Parathyroid adenoma (tissue), 2 donors: ENCODE data around the gene TAS2R10.
"Not testable (repeated sequence)": the region's sequence is repeated elsewhere in the genome, so short reads cannot be mapped to it uniquely, and the experiment has no call there.

Experiments used
- H2AFZ ChIP-seq: fragments of 300-600 bp; sonication (generic); one replicate; pipeline ENCODE4 v1.7.0; 2017; ENCODE audit warnings: antibody characterized with exemption, mild to moderate bottlenecking
- H3K27ac ChIP-seq: fragments of 300-600 bp; sonication (generic); one replicate; pipeline ENCODE4 v1.7.0; 2017
- H3K27me3 ChIP-seq: fragments of 300-600 bp; sonication (generic); one replicate; pipeline ENCODE4 v1.7.0; 2017; ENCODE audit warnings: low read length; ENCODE audit not compliant: control insufficient read depth, insufficient read depth
- H3K36me3 ChIP-seq: fragments of 300-600 bp; sonication (generic); one replicate; pipeline ENCODE4 v1.7.0; 2017; ENCODE audit warnings: low read length; ENCODE audit not compliant: control insufficient read depth, insufficient read depth
- H3K4me1 ChIP-seq: fragments of 300-600 bp; sonication (generic); one replicate; pipeline ENCODE4 v1.7.0; 2017; ENCODE audit warnings: control low read depth
- H3K4me2 ChIP-seq: fragments of 300-600 bp; sonication (generic); one replicate; pipeline ENCODE4 v1.7.0; 2017; ENCODE audit warnings: low read length
- H3K4me3 ChIP-seq: fragments of 300-600 bp; sonication (generic); one replicate; pipeline ENCODE4 v1.7.0; 2017; ENCODE audit warnings: low read depth, low read length
- H3K79me2 ChIP-seq: fragments of 300-600 bp; sonication (generic); one replicate; pipeline ENCODE4 v1.7.0; 2017; ENCODE audit warnings: control low read depth
- H3K9ac ChIP-seq: fragments of 300-600 bp; sonication (generic); one replicate; pipeline ENCODE4 v1.7.0; 2017; ENCODE audit warnings: mild to moderate bottlenecking
- H3K9me3 ChIP-seq: fragments of 300-600 bp; sonication (generic); one replicate; pipeline ENCODE4 v1.7.0; 2017; ENCODE audit warnings: low read length; ENCODE audit not compliant: control insufficient read depth
- CTCF ChIP-seq: fragments of 300-600 bp; sonication (generic); IDR thresholded peaks from one replicate; pipeline ENCODE4 v1.7.0; 2017; ENCODE audit warnings: antibody characterized with exemption, mild to moderate bottlenecking
- donor health status: primary hyperparathyroidism.

TAS2R10 gene

DNA sequence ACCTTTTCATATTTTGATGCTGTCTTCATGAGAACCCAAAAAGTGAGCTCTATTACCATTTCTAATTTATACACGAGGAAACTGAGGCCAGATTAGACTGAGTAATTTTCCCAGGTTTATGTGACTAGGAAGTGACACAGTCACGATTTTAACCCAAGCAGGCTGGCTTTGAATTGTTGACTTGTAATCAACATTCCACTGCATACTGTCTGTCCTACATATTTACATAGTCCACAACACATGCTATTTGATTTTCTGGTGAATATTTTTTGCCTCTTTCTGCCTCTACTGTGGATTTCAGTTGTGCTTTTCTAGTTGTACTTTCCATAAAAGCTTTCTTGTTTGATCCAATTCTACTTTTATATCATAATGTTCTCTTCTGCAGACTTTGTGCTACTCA lies 31.9 kb downstream of the TAS2R10 start:
- Histone ChIP-seq H3K27ac (no peak overlapping the region), H3K9ac (no peak overlapping the region), H2AFZ (no peak overlapping the region), H3K9me3 (no peaks in the 10 kb centered on the region), H3K4me1 (no peaks in the 10 kb centered on the region), H3K27me3 (no peaks in the 10 kb centered on the region), H3K4me2 (no peak overlapping the region), H3K79me2 (no peaks in the 10 kb centered on the region), H3K4me3 (no peak overlapping the region), H3K36me3 (no peaks in the 10 kb centered on the region)
- no peak for TF ChIP-seq CTCF

- not testable (repeated sequence) for H2AFZ ChIP-seq, H3K27me3 ChIP-seq, H3K9me3 ChIP-seq, H3K9ac ChIP-seq, H3K4me3 ChIP-seq, H3K4me1 ChIP-seq, H3K79me2 ChIP-seq, H3K27ac ChIP-seq, H3K36me3 ChIP-seq, H3K4me2 ChIP-seq
Observed at GRCh38 chr12:10791769-10792168, 34.4 kb downstream of the TAS2R10 start.

DNA sequence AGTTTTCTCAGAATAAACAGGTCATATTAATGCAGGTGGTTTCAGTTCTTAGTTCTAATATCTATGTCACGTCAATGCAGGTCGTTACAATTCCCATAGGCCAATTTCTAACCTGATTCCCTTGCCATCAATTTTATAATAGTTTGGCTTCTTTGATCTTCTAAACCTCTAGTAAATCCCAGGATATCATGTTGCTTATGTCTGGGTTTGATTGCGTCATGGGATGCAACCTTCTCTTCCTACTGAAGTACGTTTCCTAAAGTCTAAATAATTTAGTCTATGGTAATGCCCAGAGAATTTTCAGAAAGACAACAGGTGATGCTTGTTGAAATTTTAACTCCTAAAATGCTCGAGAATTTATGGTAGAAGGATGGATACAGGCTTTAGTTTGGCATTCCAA lies 42.9 kb downstream of the TAS2R10 start:
- no peaks in the 10 kb centered on the region for H3K36me3 ChIP-seq
- no peaks in the 10 kb centered on the region for H3K4me1 ChIP-seq
- no peak overlapping the region for H3K9ac ChIP-seq
- no peak overlapping the region for H3K4me2 ChIP-seq
- no peak overlapping the region for H2AFZ ChIP-seq
- no peak overlapping the region for H3K4me3 ChIP-seq
- no peaks in the 10 kb centered on the region for H3K9me3 ChIP-seq
- H3K79me2 ChIP-seq: no peaks in the 10 kb centered on the region
- TF ChIP-seq CTCF: no peak
- peaks cover 3% of the 10 kb centered on the region for H3K27me3 ChIP-seq
- H3K27ac ChIP-seq: no peak overlapping the region

- no peaks in the 10 kb centered on the region for H3K9me3 ChIP-seq
- no peak overlapping the region for H2AFZ ChIP-seq
- no peaks in the 10 kb centered on the region for H3K79me2 ChIP-seq
- no peak overlapping the region for H3K4me2 ChIP-seq
- H3K36me3 ChIP-seq: no peaks in the 10 kb centered on the region
- no peak overlapping the region for H3K27ac ChIP-seq
- peaks cover 3% of the 10 kb centered on the region for H3K27me3 ChIP-seq
- no peak overlapping the region for H3K9ac ChIP-seq
- no peak overlapping the region for H3K4me3 ChIP-seq
- no peaks in the 10 kb centered on the region for H3K4me1 ChIP-seq
- no peak for TF ChIP-seq CTCF
Observed at GRCh38 chr12:10779103-10779502, 47.1 kb downstream of the TAS2R10 start.
